ENCODE data around the gene XPO4. TPM values are rescaled to one million over a fixed set of nuclear protein-coding genes. Genes with fewer than 3 reads are reported as not detected.

Gene XPO4
- total RNA-seq, 1 experiment from 2014 or later = 34.1 TPM

GRCh38 chr13:20776751-20777150, 125.8 kb downstream of the XPO4 start:
- no peak overlapping the region for H2BK120ac ChIP-seq (ENCODE audit: low read depth, low read length, poor library complexity, severe bottlenecking)
- H3K4me1 Mint-ChIP-seq = peaks cover 11 to 15% of the 10 kb centered on the region in 2 experiments
- H3T11ph ChIP-seq (ENCODE audit: low read length) = no peak overlapping the region
- peaks cover 6% of the 10 kb centered on the region for H3K23me2 ChIP-seq (ENCODE audit: insufficient read length, low read depth, low read length, poor library complexity, severe bottlenecking)
- no peaks in the 10 kb centered on the region for H4K20me1 ChIP-seq (ENCODE audit: control insufficient read depth, insufficient read depth, insufficient read length)
- peaks cover 0 to 4% (median 3%) of the 10 kb centered on the region in 3 experiments; a peak in 4 of 7 replicates for H3K36me3 Mint-ChIP-seq (ENCODE audit: insufficient read depth in 1 of 3, low read depth in 3 of 3)
- H3K79me1 ChIP-seq (ENCODE audit: insufficient read depth, low read depth, low read length, poor library complexity, severe bottlenecking) = no peaks in the 10 kb centered on the region
- H3K14ac ChIP-seq (ENCODE audit: insufficient read depth, low read length) = no peak overlapping the region
- no peak overlapping the region for H2AFZ ChIP-seq (ENCODE audit: low read length)
- WGBS (ENCODE audit: extremely low coverage, insufficient read length, low lambda C conversion rate) = no CpG with 5 or more reads among the region's 1 CpG
- no peak overlapping the region for H2BK12ac ChIP-seq (ENCODE audit: insufficient read length, low read depth, low read length)
- H2BK15ac ChIP-seq (ENCODE audit: low read depth, low read length) = no peak overlapping the region
- no peak overlapping the region for H4K8ac ChIP-seq (replicated peaks; ENCODE audit: insufficient read length, low read depth, low read length)
- H3K9me3 ChIP-seq (ENCODE audit: control insufficient read depth, low read depth, low read length) = no peaks in the 10 kb centered on the region
- no peaks in the 10 kb centered on the region for H3K4me1 ChIP-seq (ENCODE audit: insufficient read depth, low read length)
- H3K4ac ChIP-seq (ENCODE audit: low read depth, low read length) = no peak overlapping the region
- H2AK5ac ChIP-seq (ENCODE audit: insufficient read length, low read length) = no peak overlapping the region
- TF ChIP-seq, protein P1, sequence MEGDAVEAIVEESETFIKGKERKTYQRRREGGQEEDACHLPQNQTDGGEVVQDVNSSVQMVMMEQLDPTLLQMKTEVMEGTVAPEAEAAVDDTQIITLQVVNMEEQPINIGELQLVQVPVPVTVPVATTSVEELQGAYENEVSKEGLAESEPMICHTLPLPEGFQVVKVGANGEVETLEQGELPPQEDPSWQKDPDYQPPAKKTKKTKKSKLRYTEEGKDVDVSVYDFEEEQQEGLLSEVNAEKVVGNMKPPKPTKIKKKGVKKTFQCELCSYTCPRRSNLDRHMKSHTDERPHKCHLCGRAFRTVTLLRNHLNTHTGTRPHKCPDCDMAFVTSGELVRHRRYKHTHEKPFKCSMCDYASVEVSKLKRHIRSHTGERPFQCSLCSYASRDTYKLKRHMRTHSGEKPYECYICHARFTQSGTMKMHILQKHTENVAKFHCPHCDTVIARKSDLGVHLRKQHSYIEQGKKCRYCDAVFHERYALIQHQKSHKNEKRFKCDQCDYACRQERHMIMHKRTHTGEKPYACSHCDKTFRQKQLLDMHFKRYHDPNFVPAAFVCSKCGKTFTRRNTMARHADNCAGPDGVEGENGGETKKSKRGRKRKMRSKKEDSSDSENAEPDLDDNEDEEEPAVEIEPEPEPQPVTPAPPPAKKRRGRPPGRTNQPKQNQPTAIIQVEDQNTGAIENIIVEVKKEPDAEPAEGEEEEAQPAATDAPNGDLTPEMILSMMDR (conservative IDR thresholded peaks at IDR 0.05) = peak; percentile 43; the same call in 2 of the 3 replicates
- H3K9me3 Mint-ChIP-seq = no peaks in the 10 kb centered on the region
- no peak overlapping the region for H3K4me3 Mint-ChIP-seq
- H4K5ac ChIP-seq (ENCODE audit: insufficient read length, low read depth, low read length) = no peak overlapping the region
- DNase-seq = no peak
- peaks cover 3% of the 10 kb centered on the region; the same call in 1 of the 2 replicates for H3K27me3 Mint-ChIP-seq (ENCODE audit: low read depth)
- no peak overlapping the region for H3K9ac ChIP-seq (ENCODE audit: extremely low read depth, insufficient read length, low read length)
- no peak overlapping the region for H3K56ac ChIP-seq (ENCODE audit: insufficient read length, low read depth, low read length)
- no peaks in the 10 kb centered on the region for H3K27me3 ChIP-seq (ENCODE audit: insufficient read depth, low read length)
- no peak overlapping the region for H3K23ac ChIP-seq (ENCODE audit: insufficient read length, low read depth, low read length)
- H4K91ac ChIP-seq (ENCODE audit: insufficient read length, low read depth, low read length) = no peak overlapping the region
- H3K18ac ChIP-seq (ENCODE audit: insufficient read length, low read depth, low read length) = no peak overlapping the region
- H3K79me2 ChIP-seq (ENCODE audit: insufficient read depth, low read length) = no peaks in the 10 kb centered on the region
- H2BK20ac ChIP-seq (ENCODE audit: low read depth, low read length, poor library complexity, severe bottlenecking) = no peak overlapping the region
- H3K4me2 ChIP-seq (ENCODE audit: insufficient read depth, insufficient read length, low read length) = no peak overlapping the region
- H3K27ac Mint-ChIP-seq = peak overlapping the region in 1 of 3 experiments; percentile 40; a peak in 1 of 7 replicates
- H2BK5ac ChIP-seq (ENCODE audit: insufficient read length, low read length) = no peak overlapping the region
- no peak overlapping the region for H3K27ac ChIP-seq (ENCODE audit: insufficient read length, low read depth, low read length)

Data from H9 (cell line).